Activated naive CD4-positive, alpha-beta T cell treated with anti-CD3 and anti-CD28 coated beads, Interleukin-2, amount 50 U/mL, for 24 hours (primary cell): ENCODE measurements around the gene IL37.
"Not testable (repeated sequence)": the region's sequence is repeated elsewhere in the genome, so short reads cannot be mapped to it uniquely, and the experiment has no call there.

Experiments
- H3K27ac Mint-ChIP-seq: one replicate; pipeline ENCODE4 v1.8.0; 2021; ENCODE audit warnings: mild to moderate bottlenecking, mixed read lengths
- H3K27me3 Mint-ChIP-seq: one replicate; pipeline ENCODE4 v1.8.0; 2021; ENCODE audit warnings: mixed read lengths
- H3K36me3 Mint-ChIP-seq: one replicate; pipeline ENCODE4 v1.8.0; 2021; ENCODE audit warnings: mixed read lengths
- H3K4me1 Mint-ChIP-seq: one replicate; pipeline ENCODE4 v1.8.0; 2021; ENCODE audit warnings: mixed read lengths
- H3K4me3 Mint-ChIP-seq: one replicate; pipeline ENCODE4 v1.8.0; 2021; ENCODE audit warnings: mild to moderate bottlenecking, mixed read lengths
- H3K9me3 Mint-ChIP-seq: one replicate; pipeline ENCODE4 v1.8.0; 2021; ENCODE audit warnings: mixed read lengths

The IL37 gene

GRCh38 chr2:112883669-112884068, 27.3 kb upstream of the IL37 start:
- no peak overlapping the region for H3K27ac Mint-ChIP-seq
- no peaks in the 10 kb centered on the region for H3K9me3 Mint-ChIP-seq
- peaks cover 21% of the 10 kb centered on the region for H3K4me1 Mint-ChIP-seq
- H3K27me3 Mint-ChIP-seq = no peaks in the 10 kb centered on the region
- H3K4me3 Mint-ChIP-seq = no peak overlapping the region
- H3K36me3 Mint-ChIP-seq = no peaks in the 10 kb centered on the region

GRCh38 chr2:112884869-112885505, 26.0 kb upstream of the IL37 start:
- Mint-ChIP-seq H3K4me1 (peaks cover 19% of the 10 kb centered on the region), H3K27ac (no peak overlapping the region), H3K4me3 (no peak overlapping the region), H3K27me3 (no peaks in the 10 kb centered on the region), H3K9me3 (no peaks in the 10 kb centered on the region), H3K36me3 (no peaks in the 10 kb centered on the region)

- H3K27me3 Mint-ChIP-seq = no peaks in the 10 kb centered on the region
- H3K27ac Mint-ChIP-seq = no peak overlapping the region
- peaks cover 16% of the 10 kb centered on the region for H3K4me1 Mint-ChIP-seq
- H3K36me3 Mint-ChIP-seq = no peaks in the 10 kb centered on the region
- no peaks in the 10 kb centered on the region for H3K9me3 Mint-ChIP-seq
- H3K4me3 Mint-ChIP-seq = no peak overlapping the region
These were observed 25.5 kb upstream of the IL37 start for GRCh38 chr2:112885506-112885902.

- Mint-ChIP-seq H3K4me3 (no peak overlapping the region), H3K27me3 (no peaks in the 10 kb centered on the region), H3K9me3 (no peaks in the 10 kb centered on the region), H3K36me3 (no peaks in the 10 kb centered on the region), H3K27ac (no peak overlapping the region), H3K4me1 (peaks cover 10% of the 10 kb centered on the region)
These were observed 24.7 kb upstream of the IL37 start for GRCh38 chr2:112886291-112886690.

GRCh38 chr2:112887964-112888749, 22.8 kb upstream of the IL37 start:
- Mint-ChIP-seq H3K27ac (no peak overlapping the region), H3K27me3 (no peaks in the 10 kb centered on the region), H3K4me3 (no peak overlapping the region), H3K9me3 (no peaks in the 10 kb centered on the region), H3K36me3 (no peaks in the 10 kb centered on the region), H3K4me1 (peaks cover 10% of the 10 kb centered on the region)

GRCh38 chr2:112889976-112890375, 21.0 kb upstream of the IL37 start:
- Mint-ChIP-seq H3K4me3 (no peak overlapping the region), H3K9me3 (no peaks in the 10 kb centered on the region), H3K4me1 (peaks cover 4% of the 10 kb centered on the region), H3K27ac (peak overlapping the region; percentile 63), H3K27me3 (no peaks in the 10 kb centered on the region), H3K36me3 (no peaks in the 10 kb centered on the region)

GRCh38 chr2:112891385-112891831, 19.6 kb upstream of the IL37 start:
- Mint-ChIP-seq H3K36me3 (no peaks in the 10 kb centered on the region), H3K27ac (no peak overlapping the region), H3K9me3 (no peaks in the 10 kb centered on the region), H3K4me1 (no peaks in the 10 kb centered on the region), H3K27me3 (no peaks in the 10 kb centered on the region), H3K4me3 (no peak overlapping the region)

GRCh38 chr2:112893752-112894151, 17.2 kb upstream of the IL37 start:
- Mint-ChIP-seq H3K27ac (no peak overlapping the region), H3K4me3 (no peak overlapping the region), H3K36me3 (no peaks in the 10 kb centered on the region), H3K4me1 (no peaks in the 10 kb centered on the region), H3K9me3 (no peaks in the 10 kb centered on the region), H3K27me3 (peaks cover 3% of the 10 kb centered on the region)

GRCh38 chr2:112896909-112897623, 13.9 kb upstream of the IL37 start:
- Mint-ChIP-seq H3K27ac (no peak overlapping the region), H3K36me3 (no peaks in the 10 kb centered on the region), H3K4me1 (no peaks in the 10 kb centered on the region), H3K9me3 (no peaks in the 10 kb centered on the region), H3K27me3 (peaks cover 5% of the 10 kb centered on the region), H3K4me3 (no peak overlapping the region)

GRCh38 chr2:112897624-112897978, 13.4 kb upstream of the IL37 start:
- Mint-ChIP-seq H3K36me3 (no peaks in the 10 kb centered on the region), H3K9me3 (no peaks in the 10 kb centered on the region), H3K27ac (no peak overlapping the region), H3K27me3 (peaks cover 5% of the 10 kb centered on the region), H3K4me1 (no peaks in the 10 kb centered on the region), H3K4me3 (no peak overlapping the region)

- H3K4me1 Mint-ChIP-seq, H3K27me3 Mint-ChIP-seq, H3K4me3 Mint-ChIP-seq, H3K27ac Mint-ChIP-seq, H3K36me3 Mint-ChIP-seq, H3K9me3 Mint-ChIP-seq: not testable (repeated sequence)
These were observed 9.4 kb upstream of the IL37 start for GRCh38 chr2:112901431-112902065.

GRCh38 chr2:112902816-112903215, 8.1 kb upstream of the IL37 start:
- Mint-ChIP-seq H3K9me3 (no peaks in the 10 kb centered on the region), H3K36me3 (no peaks in the 10 kb centered on the region), H3K27ac (no peak overlapping the region), H3K27me3 (peaks cover 3% of the 10 kb centered on the region), H3K4me1 (no peaks in the 10 kb centered on the region), H3K4me3 (no peak overlapping the region)

GRCh38 chr2:112904883-112905282, 6.1 kb upstream of the IL37 start:
- Mint-ChIP-seq H3K4me1 (no peaks in the 10 kb centered on the region), H3K4me3 (no peak overlapping the region), H3K27me3 (no peaks in the 10 kb centered on the region), H3K36me3 (no peaks in the 10 kb centered on the region), H3K9me3 (no peaks in the 10 kb centered on the region), H3K27ac (no peak overlapping the region)

GRCh38 chr2:112906276-112906675, 4.7 kb upstream of the IL37 start:
- no peak overlapping the region for H3K27ac Mint-ChIP-seq

GRCh38 chr2:112907001-112907949, 3.7 kb upstream of the IL37 start:
- Mint-ChIP-seq H3K27ac (no peak overlapping the region), H3K4me1 (no peaks in the 10 kb centered on the region)

More at GRCh38 chr2:112906276-112906675, 4.7 kb upstream of the IL37 start:
- Mint-ChIP-seq H3K36me3 (no peaks in the 10 kb centered on the region), H3K4me1 (no peaks in the 10 kb centered on the region), H3K4me3 (no peak overlapping the region), H3K9me3 (no peaks in the 10 kb centered on the region), H3K27me3 (no peaks in the 10 kb centered on the region)

More at GRCh38 chr2:112907001-112907949, 3.7 kb upstream of the IL37 start:
- Mint-ChIP-seq H3K27me3 (no peaks in the 10 kb centered on the region), H3K9me3 (no peaks in the 10 kb centered on the region), H3K4me3 (no peak overlapping the region), H3K36me3 (no peaks in the 10 kb centered on the region)
